Heart left ventricle (tissue), 16 donors: ENCODE measurements around the gene GUSB. TPM values are rescaled to one million over a fixed set of nuclear protein-coding genes. Genes with fewer than 3 reads are reported as not detected.

Source experiments
- ATAC-seq, 4 donors: fragments of 200-7000 bp; cut with Tn5 transposase; one replicate each; pipeline ENCODE4 v1.9.1; 2020 to 2022; ENCODE audit warnings: moderate library complexity in 4 of 4, mild to moderate bottlenecking in 3 of 4, moderate number of reproducible peaks in 1 of 4
- DNase-seq, 5 donors: peaks; one replicate each; pipeline ENCODE4 v3.0.0-alpha.2; 2020
- H3K27ac ChIP-seq, 12 donors: fragments of 200-600 bp; sonication (generic) in 4 of 12; one replicate each; pipeline versions ENCODE4 v1.5.0 to v1.8.0; 2016 to 2022; ENCODE audit warnings: mild to moderate bottlenecking in 2 of 12
- H3K27me3 ChIP-seq, 9 donors: fragments of 200-600 bp; sonication (generic) in 2 of 9; one replicate each; pipeline versions ENCODE4 v1.5.1 to v1.8.0; 2016 to 2022; ENCODE audit warnings: mild to moderate bottlenecking in 3 of 9
- H3K36me3 ChIP-seq, 9 donors: fragments of 200-600 bp; sonication (generic) in 2 of 9; one replicate each; pipeline versions ENCODE4 v1.5.0 to v1.8.0; 2018 to 2022; ENCODE audit warnings: mild to moderate bottlenecking in 2 of 9
- H3K4me1 ChIP-seq, 12 donors: fragments of 200-600 bp; sonication (generic) in 4 of 12; one replicate each; pipeline versions ENCODE4 v1.5.0 to v1.8.0; 2016 to 2022; ENCODE audit warnings: mild to moderate bottlenecking in 3 of 12
- H3K4me3 ChIP-seq, 12 donors: fragments of 200-600 bp; sonication (generic) in 4 of 12; one replicate each; pipeline versions ENCODE4 v1.5.0 to v1.8.0; 2017 to 2022; ENCODE audit warnings: mild to moderate bottlenecking in 9 of 12, moderate library complexity in 4 of 12
- H3K9me3 ChIP-seq, 12 donors: fragments of 200-600 bp; sonication (generic) in 4 of 12; one replicate each; pipeline versions ENCODE4 v1.5.0 to v1.8.0; 2016 to 2022; ENCODE audit warnings: mild to moderate bottlenecking in 1 of 12
- CTCF ChIP-seq, 12 donors: fragments of 200-600 bp; sonication (generic) in 4 of 12; IDR thresholded peaks; one replicate each; pipeline versions ENCODE4 v1.5.0 to v1.8.0; 2018 to 2022; ENCODE audit warnings: antibody characterized with exemption in 12 of 12, mild to moderate bottlenecking in 5 of 12
- POLR2A ChIP-seq, 2 donors: fragments of 450-650 bp; IDR thresholded peaks; one replicate each; pipeline ENCODE4 v1.6.1; 2017; ENCODE audit warnings: antibody characterized with exemption in 2 of 2, mild to moderate bottlenecking in 2 of 2, moderate library complexity in 2 of 2
- WGBS, 4 donors: extraction: QIAGEN DNeasy Blood & Tissue Kit in 2 of 4; methylation state at CpG; one replicate each; pipeline versions ENCODE4 v1.1.5 to v1.1.7; 2013 to 2018; 5-methylcytosine and 5-hydroxymethylcytosine counted together
- intact Hi-C, 10 donors: fragments of 100-400 bp; cut with DNase I; formaldehyde crosslinking; loops; one replicate each; pipeline versions ENCODE4 v1.11.1 to v1.14.2; 2022
- polyA plus RNA-seq, 2 donors: library from polyadenylated mRNA; stranded (reverse); fragments of 200-250 nt; gene quantifications; one replicate each; pipeline ENCODE4 v1.2.3, GENCODE V29; 2013
- total RNA-seq, 9 donors: library from RNA; depleted of rRNA in 2 of 9; stranded (reverse); fragments of >200 nt in 2 of 9; fragmentation: NEBNext Ultra II Directional in 3 of 9; extraction: Animal tissue kit (Norgen Biotek cat#: 25700) in 3 of 9; gene quantifications; one replicate each; pipeline versions ENCODE4 v1.1.0 to v1.2.4, GENCODE V29; 2016 to 2023
- donor health status: ischemic (EF 13 %, LVEDD 7.1; RV severe dilation, severe dysfunction).
- donor health status: healthy with polysubstance abuse.
- donor health status: DM: no; HTN: yes; CAD: no.
- donor health status: DM: no; HTN: no; CAD: no.
- donor health status: ischemic (EF 25% LVEDD 6.9; RV normal size, moderate dysfunction).
- donor health status: ischemic (EF 25% LVEDD 5.7; RV mildly dilated, moderate dysfunction).
- donor health status: healthy.
- donor health status: DM: yes; HTN: yes; CAD: no.
- donor health status: ischemic (EF 35%, LVEDD 5.7; RV mildly dilated, moderate dysfunction).
- donor health status: nonischemic (EF 11% LVEDD 7.7; RV severe dilation, severe dysfunction).
- donor health status: DM: yes; HTN: yes; CAD: no.
- donor health status: PGD.
- donor health status: ischemic (EF 29% LVEDD 5.4; RV normal size, mild dysfunction).
- donor health status: nonischemic (EF 23%, LVEDD 6.1; RV moderate dilation, normal function).

The GUSB gene
- total and polyA plus RNA-seq, 11 donors, result 9.9 to 47.3 (median 14.9) TPM

DNA sequence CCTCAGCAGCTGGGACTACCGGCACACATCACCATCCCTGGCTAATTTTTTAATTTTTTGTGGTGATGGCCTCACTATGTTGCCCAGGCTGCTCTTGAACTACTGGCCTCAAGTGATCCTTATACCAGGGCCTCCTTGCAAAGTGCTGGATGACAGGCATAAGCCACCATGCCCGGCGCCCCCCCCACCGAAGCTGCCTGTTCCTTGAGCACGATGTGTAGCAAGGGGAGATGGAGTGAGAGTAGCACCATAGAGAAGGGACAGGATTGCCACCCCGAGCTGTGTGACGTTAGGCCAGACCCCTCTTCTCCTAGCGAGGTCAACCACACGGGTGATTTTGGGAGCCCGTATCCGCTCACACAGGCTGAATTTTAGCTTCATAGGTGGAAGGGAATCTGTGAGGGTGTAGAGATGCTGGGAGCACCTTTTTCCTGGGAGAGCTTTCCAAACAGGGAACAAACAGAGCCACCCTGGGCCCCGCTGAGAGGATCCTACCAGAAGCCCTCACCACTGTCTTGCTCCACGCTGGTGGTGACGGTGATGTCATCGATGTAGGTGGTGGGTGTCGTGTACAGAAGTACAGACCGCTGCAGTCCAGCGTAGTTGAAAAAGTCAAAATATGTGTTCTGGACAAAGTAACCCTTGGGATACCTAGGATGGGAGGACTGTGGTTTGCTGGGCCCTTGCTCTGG, 3.0 kb downstream of the GUSB start:
- 93 to 96% (median 94%) methylated on average over 15 to 18 of the region's 18 CpGs for WGBS, 4 donors
- intact Hi-C loops, result no loop called here
- H3K27ac ChIP-seq, result no peak overlapping the region
- peaks cover 0 to 52% (median 41%) of the 10 kb centered on the region in 9 donors for H3K36me3 ChIP-seq
- no peaks in the 10 kb centered on the region for H3K27me3 ChIP-seq
- DNase-seq, result no peak
- H3K9me3 ChIP-seq, result no peaks in the 10 kb centered on the region
- H3K4me1 ChIP-seq, result peaks cover 0 to 24% (median 16%) of the 10 kb centered on the region in 12 donors
- TF ChIP-seq CTCF (IDR thresholded peaks at IDR 0.05) (no peak), POLR2A (IDR thresholded peaks at IDR 0.05) (no peak)
- ATAC-seq, result no peak
- H3K4me3 ChIP-seq, result no peak overlapping the region

- no peaks in the 10 kb centered on the region for H3K27me3 ChIP-seq
- intact Hi-C loops, result no loop called here
- ATAC-seq (no peak), DNase-seq (no peak)
- no peak overlapping the region for H3K4me3 ChIP-seq
- H3K36me3 ChIP-seq, result peaks cover 0 to 75% (median 65%) of the 10 kb centered on the region in 9 donors
- H3K4me1 ChIP-seq, result peaks cover 0 to 17% (median 13%) of the 10 kb centered on the region in 12 donors
- WGBS, 4 donors, result 91 to 99% (median 94%) methylated on average over 13 to 16 of the region's 16 CpGs
- no peaks in the 10 kb centered on the region for H3K9me3 ChIP-seq
- H3K27ac ChIP-seq, result no peak overlapping the region
- TF ChIP-seq CTCF (IDR thresholded peaks at IDR 0.05) (no peak), POLR2A (IDR thresholded peaks at IDR 0.05) (no peak)
Measured at GRCh38 chr7:65976659-65977196, 5.3 kb downstream of the GUSB start.

GRCh38 chr7:65975814-65976445, 6.1 kb downstream of the GUSB start:
- Histone ChIP-seq H3K4me1 (peaks cover 0 to 12% (median 8%) of the 10 kb centered on the region in 12 donors), H3K27me3 (no peaks in the 10 kb centered on the region), H3K4me3 (no peak overlapping the region), H3K9me3 (no peaks in the 10 kb centered on the region), H3K36me3 (peaks cover 0 to 83% (median 73%) of the 10 kb centered on the region in 9 donors), H3K27ac (no peak overlapping the region)
- 95 to 97% (median 96%) methylated on average over 11 of the region's 11 CpGs for WGBS, 4 donors
- intact Hi-C loops, result no loop called here
- DNase-seq (no peak), ATAC-seq (no peak)
- TF ChIP-seq CTCF (IDR thresholded peaks at IDR 0.05), result no peak
- no peak for TF ChIP-seq POLR2A (IDR thresholded peaks at IDR 0.05)

DNA sequence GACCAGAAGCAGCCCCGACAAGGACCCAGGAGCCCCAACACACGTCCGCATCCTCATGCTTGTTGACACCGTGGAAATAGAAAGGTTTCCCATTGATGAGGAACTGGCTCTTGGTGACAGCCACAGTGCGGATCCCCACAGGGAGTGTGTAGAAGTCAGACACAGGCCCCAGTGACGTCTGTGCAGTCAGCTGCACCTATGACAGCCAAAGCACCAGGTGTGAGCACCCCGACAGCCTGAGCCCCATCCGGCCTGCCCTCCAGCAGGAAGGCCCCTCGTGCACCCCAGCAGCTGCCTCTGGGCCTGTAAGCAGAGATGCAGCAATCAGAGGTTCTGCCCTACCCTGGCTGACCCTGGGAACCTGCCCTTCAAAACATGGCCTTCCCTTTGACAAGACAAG, 7.1 kb downstream of the GUSB start:
- Histone ChIP-seq H3K27ac (no peak overlapping the region), H3K27me3 (no peaks in the 10 kb centered on the region), H3K9me3 (no peaks in the 10 kb centered on the region), H3K4me1 (peaks cover 0 to 1% (median 0%) of the 10 kb centered on the region in 12 donors), H3K4me3 (no peak overlapping the region), H3K36me3 (peaks cover 0 to 90% (median 82%) of the 10 kb centered on the region in 9 donors)
- ATAC-seq (no peak), DNase-seq (no peak)
- 83 to 92% (median 84%) methylated on average over 5 to 9 of the region's 9 CpGs for WGBS, 4 donors
- TF ChIP-seq CTCF (IDR thresholded peaks at IDR 0.05) (no peak), POLR2A (IDR thresholded peaks at IDR 0.05) (no peak)
- intact Hi-C loops, result no loop called here
